MCF 10A (cell line): Measurements from ENCODE around the gene RIN2. TPM values are rescaled to one million over a fixed set of nuclear protein-coding genes. Genes with fewer than 3 reads are reported as not detected.

Experiments used
- BruUV-seq: library from RNA; stranded (reverse); fragments of 400-500 nt; replicated peaks from 2 replicates; lab custom pipeline; 2021; lab: Mats Ljungman, UMichigan
- CTCF ChIA-PET: fragments of 300-600 bp; sonication (Branson Sonifier 250); formaldehyde crosslinking; extraction: SDS; loops from one replicate; lab custom pipeline; 2021; ENCODE audit warnings: antibody characterized with exemption, inconsistent platforms; lab: Yijun Ruan, JAX
- POLR2A ChIA-PET: fragments of 300-600, 350-650 bp; sonication (Branson Sonifier 250); formaldehyde crosslinking; extraction: SDS; loops from one replicate; lab custom pipeline; 2020; ENCODE audit warnings: antibody characterized with exemption, inconsistent platforms; lab: Yijun Ruan, JAX
- DNase-seq: peaks from one replicate; pipeline ENCODE4 v3.0.0-alpha.2; 2018; ENCODE audit not compliant: unreplicated experiment
- H3K27ac Mint-ChIP-seq: one replicate; pipeline ENCODE4 v1.8.0; 2022; ENCODE audit warnings: mild to moderate bottlenecking, low read depth, mixed read lengths; ENCODE audit not compliant: unreplicated experiment
- H3K27me3 Mint-ChIP-seq: one replicate; pipeline ENCODE4 v1.8.0; 2022; ENCODE audit warnings: mixed read lengths; ENCODE audit not compliant: insufficient read depth, unreplicated experiment
- H3K36me3 Mint-ChIP-seq: one replicate; pipeline ENCODE4 v1.8.0; 2022; ENCODE audit warnings: mild to moderate bottlenecking, moderate library complexity, mixed read lengths; ENCODE audit not compliant: insufficient read depth, unreplicated experiment
- H3K4me1 Mint-ChIP-seq: one replicate; pipeline ENCODE4 v1.8.0; 2022; ENCODE audit warnings: mixed read lengths; ENCODE audit not compliant: insufficient read depth, unreplicated experiment
- H3K4me3 Mint-ChIP-seq: one replicate; pipeline ENCODE4 v1.8.0; 2022; ENCODE audit warnings: mild to moderate bottlenecking, moderate library complexity, mixed read lengths; ENCODE audit not compliant: unreplicated experiment
- H3K9me3 Mint-ChIP-seq: one replicate; pipeline ENCODE4 v1.8.0; 2022; ENCODE audit warnings: mixed read lengths; ENCODE audit not compliant: unreplicated experiment
- CTCF ChIP-seq: fragments of 200-600 bp; IDR thresholded peaks from one replicate; pipeline ENCODE4 v1.8.0; 2022; ENCODE audit warnings: antibody characterized with exemption, mild to moderate bottlenecking; ENCODE audit not compliant: unreplicated experiment
- intact Hi-C: fragments of 100-400 bp; cut with micrococcal nuclease; formaldehyde crosslinking; loops from 2 replicates; pipeline ENCODE4 v1.14.1; 2022
- total RNA-seq: library from RNA; stranded (reverse); gene quantifications from 2 replicates; pipeline ENCODE4 v1.2.3, GENCODE V29; 2022

Gene RIN2
- total RNA-seq, 1 experiment from 2014 or later = 23.9 TPM

- Mint-ChIP-seq H3K27me3 (no peaks in the 10 kb centered on the region), H3K36me3 (no peaks in the 10 kb centered on the region), H3K4me1 (peaks cover 12% of the 10 kb centered on the region), H3K4me3 (no peak overlapping the region), H3K27ac (no peak overlapping the region), H3K9me3 (no peaks in the 10 kb centered on the region)
- intact Hi-C loops = no loop called here
- POLR2A ChIA-PET = interaction anchor here (0.7 to 4.7 kb wide), 6 partner anchors 8 to 236 kb away, joined by 3 to 23 read pairs (median 3); no protein-coding TSS in a partner anchor
- CTCF ChIA-PET = interaction anchor here (0.6 to 1.9 kb wide), 4 partner anchors 48 to 294 kb away, joined by 3 to 7 read pairs (median 3); no protein-coding TSS in a partner anchor
- BruUV-seq = no TSS peak
- DNase-seq = no peak
- TF ChIP-seq CTCF = no peak
Observed at GRCh38 chr20:19741924-19742323, 16.1 kb upstream of the RIN2 start.

GRCh38 chr20:19742974-19743639 is 15.0 kb upstream of the RIN2 start:
- intact Hi-C loops = no loop called here
- Mint-ChIP-seq H3K9me3 (no peaks in the 10 kb centered on the region), H3K4me3 (no peak overlapping the region), H3K27me3 (no peaks in the 10 kb centered on the region), H3K27ac (no peak overlapping the region), H3K4me1 (peaks cover 5% of the 10 kb centered on the region), H3K36me3 (no peaks in the 10 kb centered on the region)
- TF ChIP-seq CTCF = no peak
- CTCF ChIA-PET = interaction anchor here (0.7 to 1.1 kb wide), 2 partner anchors 252 to 1009 kb away, joined by 3 read pairs; no protein-coding TSS in a partner anchor
- DNase-seq = no peak
- POLR2A ChIA-PET = interaction anchor here (4.7 kb wide), 1 partner anchor 7 kb away, joined by 23 read pairs; no protein-coding TSS in a partner anchor
- no TSS peak for BruUV-seq

GRCh38 chr20:19743640-19743995 is 14.4 kb upstream of the RIN2 start:
- Mint-ChIP-seq H3K27ac (no peak overlapping the region), H3K4me3 (no peak overlapping the region), H3K36me3 (no peaks in the 10 kb centered on the region), H3K9me3 (no peaks in the 10 kb centered on the region), H3K27me3 (no peaks in the 10 kb centered on the region), H3K4me1 (peaks cover 5% of the 10 kb centered on the region)
- TF ChIP-seq CTCF = no peak
- BruUV-seq = no TSS peak
- ChIA-PET CTCF (no interaction called here), POLR2A (no interaction called here)
- DNase-seq = no peak
- intact Hi-C loops = no loop called here

GRCh38 chr20:19745106-19745505 is 13.0 kb upstream of the RIN2 start:
- TF ChIP-seq CTCF = no peak
- Mint-ChIP-seq H3K27me3 (no peaks in the 10 kb centered on the region), H3K4me1 (peaks cover 5% of the 10 kb centered on the region), H3K36me3 (no peaks in the 10 kb centered on the region), H3K9me3 (no peaks in the 10 kb centered on the region), H3K27ac (no peak overlapping the region), H3K4me3 (no peak overlapping the region)
- intact Hi-C loops = no loop called here
- POLR2A ChIA-PET = interaction anchor here (0.6 to 1.5 kb wide), 2 partner anchors 9 to 282 kb away, joined by 3 to 4 read pairs; no protein-coding TSS in a partner anchor
- CTCF ChIA-PET = interaction anchor here (0.6 to 1.5 kb wide), 4 partner anchors 10 to 56 kb away, joined by 3 read pairs; no protein-coding TSS in a partner anchor
- DNase-seq = no peak
- BruUV-seq = no TSS peak
